K562 (cell line): Measurements from ENCODE around the gene ZNF726. TPM values are rescaled to one million over a fixed set of nuclear protein-coding genes. Genes with fewer than 3 reads are reported as not detected.

Experiments used
- NFYB ChIP-seq: IDR thresholded peaks from 2 replicates; pipeline ENCODE4 v1.6.1; 2011; ENCODE audit warnings: mild to moderate bottlenecking, moderate library complexity; ENCODE audit not compliant: insufficient read length; ENCODE audit errors: extremely low read depth
- PPARD ChIP-seq: fragments of 250-450 bp; sonication (Bioruptor Pico); IDR thresholded peaks from 2 replicates; pipeline ENCODE4 v1.8.0; 2022; ENCODE audit warnings: inconsistent platforms, mild to moderate bottlenecking, moderate library complexity
- SNIP1 ChIP-seq: fragments of 450-650 bp; IDR thresholded peaks from 2 replicates; pipeline ENCODE4 v1.7.1; 2017; ENCODE audit warnings: low read depth, mild to moderate bottlenecking
- polyA plus RNA-seq, 8 experiments: library from polyadenylated mRNA; depleted of rRNA in 4 of 8; stranded (reverse) in 5 of 8; unstranded in 3 of 8; fragments of >200 nt; fragmentation: Nextera tagmentation in 2 of 8; fragmentation: Illumina TruSeq in 1 of 8; extraction: Ambion mirVana in 2 of 8; extraction: Trizol in 1 of 8; gene quantifications; 2 replicates each; pipeline versions ENCODE4 v1.2.1 to v1.2.3, GENCODE V29; 2011 to 2014; ENCODE audit warnings: inconsistent platforms in 1 of 8, missing spikeins in 1 of 8
- total RNA-seq, 7 experiments: library from RNA; depleted of rRNA in 6 of 7; stranded (reverse); fragments of >200 nt in 6 of 7; fragmentation: Illumina TruSeq in 2 of 7; extraction: Trizol in 2 of 7; gene quantifications; 2 replicates each; pipeline versions ENCODE4 v1.2.1 to v1.2.3, GENCODE V29; 2011 to 2021; ENCODE audit warnings: low replicate concordance in 1 of 7
- TF ChIP-seq, protein P1 (sequence below): fragments of 200-600 bp; sonication (generic); IDR thresholded peaks from one replicate; pipeline ENCODE4 v1.6.1; 2012; ENCODE audit warnings: mild to moderate bottlenecking, low read depth, low read length, inconsistent platforms

ZNF726 gene
- total and polyA plus RNA-seq, 9 of the 15 experiments (the other 6 are each of a cell fraction or from before 2014, with no cell fraction given) = 8.6 to 20.8 (median 14.6) TPM

DNA sequence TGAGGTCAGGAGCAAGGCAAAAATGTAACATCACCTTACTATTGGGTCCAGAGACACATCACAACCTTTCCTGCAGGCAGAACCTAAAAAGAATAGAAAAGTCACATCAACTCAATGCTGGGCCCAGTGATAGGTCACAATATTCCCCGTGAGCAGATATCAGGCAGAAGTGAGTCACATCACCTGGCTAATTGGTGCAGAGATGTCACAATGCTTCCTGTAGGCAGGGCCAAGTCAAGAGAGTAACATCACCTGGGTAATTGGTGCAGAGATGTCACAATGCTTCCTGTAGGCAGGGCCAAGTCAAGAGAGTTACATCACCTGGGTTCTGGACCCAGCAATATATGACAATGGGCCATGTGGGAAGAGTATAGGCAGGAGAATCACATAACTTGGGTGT, 63.4 kb downstream of the ZNF726 start (continued):
- TF ChIP-seq, protein P1, sequence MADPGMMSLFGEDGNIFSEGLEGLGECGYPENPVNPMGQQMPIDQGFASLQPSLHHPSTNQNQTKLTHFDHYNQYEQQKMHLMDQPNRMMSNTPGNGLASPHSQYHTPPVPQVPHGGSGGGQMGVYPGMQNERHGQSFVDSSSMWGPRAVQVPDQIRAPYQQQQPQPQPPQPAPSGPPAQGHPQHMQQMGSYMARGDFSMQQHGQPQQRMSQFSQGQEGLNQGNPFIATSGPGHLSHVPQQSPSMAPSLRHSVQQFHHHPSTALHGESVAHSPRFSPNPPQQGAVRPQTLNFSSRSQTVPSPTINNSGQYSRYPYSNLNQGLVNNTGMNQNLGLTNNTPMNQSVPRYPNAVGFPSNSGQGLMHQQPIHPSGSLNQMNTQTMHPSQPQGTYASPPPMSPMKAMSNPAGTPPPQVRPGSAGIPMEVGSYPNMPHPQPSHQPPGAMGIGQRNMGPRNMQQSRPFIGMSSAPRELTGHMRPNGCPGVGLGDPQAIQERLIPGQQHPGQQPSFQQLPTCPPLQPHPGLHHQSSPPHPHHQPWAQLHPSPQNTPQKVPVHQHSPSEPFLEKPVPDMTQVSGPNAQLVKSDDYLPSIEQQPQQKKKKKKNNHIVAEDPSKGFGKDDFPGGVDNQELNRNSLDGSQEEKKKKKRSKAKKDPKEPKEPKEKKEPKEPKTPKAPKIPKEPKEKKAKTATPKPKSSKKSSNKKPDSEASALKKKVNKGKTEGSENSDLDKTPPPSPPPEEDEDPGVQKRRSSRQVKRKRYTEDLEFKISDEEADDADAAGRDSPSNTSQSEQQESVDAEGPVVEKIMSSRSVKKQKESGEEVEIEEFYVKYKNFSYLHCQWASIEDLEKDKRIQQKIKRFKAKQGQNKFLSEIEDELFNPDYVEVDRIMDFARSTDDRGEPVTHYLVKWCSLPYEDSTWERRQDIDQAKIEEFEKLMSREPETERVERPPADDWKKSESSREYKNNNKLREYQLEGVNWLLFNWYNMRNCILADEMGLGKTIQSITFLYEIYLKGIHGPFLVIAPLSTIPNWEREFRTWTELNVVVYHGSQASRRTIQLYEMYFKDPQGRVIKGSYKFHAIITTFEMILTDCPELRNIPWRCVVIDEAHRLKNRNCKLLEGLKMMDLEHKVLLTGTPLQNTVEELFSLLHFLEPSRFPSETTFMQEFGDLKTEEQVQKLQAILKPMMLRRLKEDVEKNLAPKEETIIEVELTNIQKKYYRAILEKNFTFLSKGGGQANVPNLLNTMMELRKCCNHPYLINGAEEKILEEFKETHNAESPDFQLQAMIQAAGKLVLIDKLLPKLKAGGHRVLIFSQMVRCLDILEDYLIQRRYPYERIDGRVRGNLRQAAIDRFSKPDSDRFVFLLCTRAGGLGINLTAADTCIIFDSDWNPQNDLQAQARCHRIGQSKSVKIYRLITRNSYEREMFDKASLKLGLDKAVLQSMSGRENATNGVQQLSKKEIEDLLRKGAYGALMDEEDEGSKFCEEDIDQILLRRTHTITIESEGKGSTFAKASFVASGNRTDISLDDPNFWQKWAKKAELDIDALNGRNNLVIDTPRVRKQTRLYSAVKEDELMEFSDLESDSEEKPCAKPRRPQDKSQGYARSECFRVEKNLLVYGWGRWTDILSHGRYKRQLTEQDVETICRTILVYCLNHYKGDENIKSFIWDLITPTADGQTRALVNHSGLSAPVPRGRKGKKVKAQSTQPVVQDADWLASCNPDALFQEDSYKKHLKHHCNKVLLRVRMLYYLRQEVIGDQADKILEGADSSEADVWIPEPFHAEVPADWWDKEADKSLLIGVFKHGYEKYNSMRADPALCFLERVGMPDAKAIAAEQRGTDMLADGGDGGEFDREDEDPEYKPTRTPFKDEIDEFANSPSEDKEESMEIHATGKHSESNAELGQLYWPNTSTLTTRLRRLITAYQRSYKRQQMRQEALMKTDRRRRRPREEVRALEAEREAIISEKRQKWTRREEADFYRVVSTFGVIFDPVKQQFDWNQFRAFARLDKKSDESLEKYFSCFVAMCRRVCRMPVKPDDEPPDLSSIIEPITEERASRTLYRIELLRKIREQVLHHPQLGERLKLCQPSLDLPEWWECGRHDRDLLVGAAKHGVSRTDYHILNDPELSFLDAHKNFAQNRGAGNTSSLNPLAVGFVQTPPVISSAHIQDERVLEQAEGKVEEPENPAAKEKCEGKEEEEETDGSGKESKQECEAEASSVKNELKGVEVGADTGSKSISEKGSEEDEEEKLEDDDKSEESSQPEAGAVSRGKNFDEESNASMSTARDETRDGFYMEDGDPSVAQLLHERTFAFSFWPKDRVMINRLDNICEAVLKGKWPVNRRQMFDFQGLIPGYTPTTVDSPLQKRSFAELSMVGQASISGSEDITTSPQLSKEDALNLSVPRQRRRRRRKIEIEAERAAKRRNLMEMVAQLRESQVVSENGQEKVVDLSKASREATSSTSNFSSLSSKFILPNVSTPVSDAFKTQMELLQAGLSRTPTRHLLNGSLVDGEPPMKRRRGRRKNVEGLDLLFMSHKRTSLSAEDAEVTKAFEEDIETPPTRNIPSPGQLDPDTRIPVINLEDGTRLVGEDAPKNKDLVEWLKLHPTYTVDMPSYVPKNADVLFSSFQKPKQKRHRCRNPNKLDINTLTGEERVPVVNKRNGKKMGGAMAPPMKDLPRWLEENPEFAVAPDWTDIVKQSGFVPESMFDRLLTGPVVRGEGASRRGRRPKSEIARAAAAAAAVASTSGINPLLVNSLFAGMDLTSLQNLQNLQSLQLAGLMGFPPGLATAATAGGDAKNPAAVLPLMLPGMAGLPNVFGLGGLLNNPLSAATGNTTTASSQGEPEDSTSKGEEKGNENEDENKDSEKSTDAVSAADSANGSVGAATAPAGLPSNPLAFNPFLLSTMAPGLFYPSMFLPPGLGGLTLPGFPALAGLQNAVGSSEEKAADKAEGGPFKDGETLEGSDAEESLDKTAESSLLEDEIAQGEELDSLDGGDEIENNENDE = no peak
- TF ChIP-seq PPARD = no peak
- TF ChIP-seq SNIP1 = no peak
- no peak for TF ChIP-seq NFYB
